Stimulated activated CD4-positive, alpha-beta T cell treated with anti-CD3 and anti-CD28 coated beads, Interleukin-12 subunit alpha, Interleukin-12 subunit beta, amount 100 ng/mL, for 48 hours (primary cell): ENCODE measurements around the gene PTPRN.

ENCODE experiments used
- DNase-seq, 3 donors: peaks; one replicate each; pipeline ENCODE4 v3.0.0-alpha.2; 2020; ENCODE audit warnings: low read depth in 2 of 3, low spot score in 1 of 3

PTPRN gene

GRCh38 chr2:219308142-219309101, 779 bp downstream of the PTPRN start:
- peak; percentile 34 to 62 (median 60) for DNase-seq

GRCh38 chr2:219306047-219306446, 3.2 kb downstream of the PTPRN start:
- no peak for DNase-seq

GRCh38 chr2:219304223-219304622, 5.0 kb downstream of the PTPRN start:
- no peak for DNase-seq

DNA sequence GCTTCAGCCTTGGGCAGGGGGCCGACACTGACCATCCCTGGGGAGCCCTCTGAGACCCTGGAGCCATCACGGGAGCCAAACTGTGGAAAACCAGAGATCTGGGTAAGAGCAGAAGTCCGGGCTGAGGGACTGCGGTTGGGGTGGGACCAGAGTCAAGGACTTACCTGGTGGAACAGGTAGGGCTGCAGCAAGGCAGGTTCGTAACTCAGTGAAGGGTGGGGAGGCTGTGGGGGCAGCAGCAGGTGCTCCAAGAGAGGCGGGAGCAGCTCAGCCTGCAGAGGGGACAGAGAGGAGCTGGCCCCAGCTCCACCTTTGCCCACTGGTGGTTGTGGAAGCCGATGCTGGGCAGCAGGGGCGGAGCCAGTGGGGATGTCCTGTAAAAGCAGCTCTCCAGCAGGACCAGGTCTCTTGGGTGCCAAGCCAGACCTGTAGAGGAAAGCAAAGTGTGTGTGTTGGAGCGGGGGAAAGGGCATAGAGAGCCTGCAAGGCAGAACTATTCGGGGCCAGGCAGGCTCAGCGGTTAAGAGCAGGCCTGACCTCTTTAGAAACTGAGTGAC, 6.7 kb downstream of the PTPRN start:
- DNase-seq = no peak

GRCh38 chr2:219300022-219300421, 9.2 kb downstream of the PTPRN start:
- DNase-seq = no peak

- no peak for DNase-seq
These were observed 9.8 kb downstream of the PTPRN start for GRCh38 chr2:219299372-219299760.

DNA sequence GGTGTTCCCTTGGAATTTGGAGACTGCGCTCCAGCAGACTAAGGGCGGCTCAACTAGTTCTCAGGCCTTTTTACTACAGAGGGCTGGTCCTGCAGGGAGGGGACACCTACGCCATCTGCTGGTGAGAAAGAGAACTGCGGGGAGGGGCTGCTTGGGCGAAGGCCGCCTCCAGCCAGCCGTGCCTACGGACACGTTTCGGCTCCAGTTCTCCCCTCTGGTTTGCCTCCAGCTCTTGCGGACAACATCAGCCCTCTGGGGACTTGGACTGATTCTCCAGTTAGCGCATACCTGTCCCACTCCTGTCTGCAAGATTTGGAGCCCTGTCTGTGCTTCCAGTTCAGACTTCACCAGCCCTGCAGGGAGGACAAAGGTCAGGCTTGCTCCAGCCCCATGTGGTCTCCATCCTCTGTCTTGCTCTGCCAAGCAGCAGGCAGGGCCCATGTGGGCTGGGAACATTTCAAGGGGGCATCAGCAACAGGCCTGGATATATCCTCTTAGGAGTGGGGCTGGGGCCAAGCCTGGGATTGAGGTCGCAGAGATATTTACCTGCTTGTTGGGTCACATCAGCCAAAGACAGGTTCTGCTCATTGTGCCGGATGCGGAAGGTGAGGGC, 10.3 kb downstream of the PTPRN start:
- DNase-seq = peak; percentile 82 to 98 (median 87)

DNA sequence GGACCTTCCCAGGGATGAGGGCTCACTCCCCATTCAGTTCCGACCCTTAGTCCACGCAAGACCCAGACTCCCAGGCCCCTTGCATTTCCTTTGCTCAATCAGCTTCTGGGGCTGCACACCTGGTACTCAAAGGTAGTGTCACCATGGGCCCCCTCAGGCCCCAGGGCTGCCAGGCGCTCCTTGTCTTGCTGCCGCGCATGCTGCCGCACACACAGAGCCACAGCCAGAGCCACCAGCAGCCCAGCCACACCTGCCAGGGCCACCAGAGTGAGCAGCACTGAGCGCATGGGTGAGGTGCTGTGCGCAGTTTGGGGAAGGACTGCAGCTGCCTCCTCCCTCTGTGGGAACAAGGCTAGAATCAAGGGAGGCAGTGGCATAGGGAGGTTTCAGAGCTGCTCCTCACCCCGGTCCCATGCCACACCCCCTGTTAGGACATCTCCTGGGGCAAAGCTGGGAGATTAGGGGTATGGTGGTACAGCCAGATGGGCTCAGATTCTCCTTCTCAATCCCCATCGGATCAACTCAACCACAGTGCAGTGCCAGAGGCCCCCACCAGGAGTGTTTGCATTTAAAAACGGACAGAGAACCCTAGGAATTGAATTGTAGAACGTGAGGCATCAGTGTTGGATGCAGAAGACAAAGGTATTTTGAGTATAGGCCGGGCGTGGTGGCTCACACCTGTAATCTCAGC, 11.3 kb downstream of the PTPRN start:
- DNase-seq = no peak

- no peak for DNase-seq
These were observed 12.4 kb downstream of the PTPRN start for GRCh38 chr2:219296631-219297391.

DNA sequence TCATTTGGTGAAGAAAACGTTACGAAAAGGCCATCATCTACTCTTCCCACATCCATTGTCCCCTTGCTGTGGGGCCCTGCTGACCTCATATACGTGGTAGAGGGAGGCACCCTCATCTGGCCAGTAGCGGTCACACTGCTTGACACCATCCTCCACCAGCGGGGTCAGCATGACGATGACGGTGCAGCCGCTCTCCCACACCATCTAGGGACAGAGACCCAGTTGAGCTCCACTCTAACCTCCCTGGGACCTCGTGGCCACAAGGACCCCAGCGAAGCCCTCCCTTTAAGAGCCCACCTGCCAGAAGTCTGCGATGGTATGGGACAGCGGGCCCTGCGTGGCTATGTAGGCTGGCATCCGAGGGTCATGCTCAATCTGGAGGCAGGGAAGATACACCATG, 13.1 kb downstream of the PTPRN start:
- DNase-seq = no peak

DNA sequence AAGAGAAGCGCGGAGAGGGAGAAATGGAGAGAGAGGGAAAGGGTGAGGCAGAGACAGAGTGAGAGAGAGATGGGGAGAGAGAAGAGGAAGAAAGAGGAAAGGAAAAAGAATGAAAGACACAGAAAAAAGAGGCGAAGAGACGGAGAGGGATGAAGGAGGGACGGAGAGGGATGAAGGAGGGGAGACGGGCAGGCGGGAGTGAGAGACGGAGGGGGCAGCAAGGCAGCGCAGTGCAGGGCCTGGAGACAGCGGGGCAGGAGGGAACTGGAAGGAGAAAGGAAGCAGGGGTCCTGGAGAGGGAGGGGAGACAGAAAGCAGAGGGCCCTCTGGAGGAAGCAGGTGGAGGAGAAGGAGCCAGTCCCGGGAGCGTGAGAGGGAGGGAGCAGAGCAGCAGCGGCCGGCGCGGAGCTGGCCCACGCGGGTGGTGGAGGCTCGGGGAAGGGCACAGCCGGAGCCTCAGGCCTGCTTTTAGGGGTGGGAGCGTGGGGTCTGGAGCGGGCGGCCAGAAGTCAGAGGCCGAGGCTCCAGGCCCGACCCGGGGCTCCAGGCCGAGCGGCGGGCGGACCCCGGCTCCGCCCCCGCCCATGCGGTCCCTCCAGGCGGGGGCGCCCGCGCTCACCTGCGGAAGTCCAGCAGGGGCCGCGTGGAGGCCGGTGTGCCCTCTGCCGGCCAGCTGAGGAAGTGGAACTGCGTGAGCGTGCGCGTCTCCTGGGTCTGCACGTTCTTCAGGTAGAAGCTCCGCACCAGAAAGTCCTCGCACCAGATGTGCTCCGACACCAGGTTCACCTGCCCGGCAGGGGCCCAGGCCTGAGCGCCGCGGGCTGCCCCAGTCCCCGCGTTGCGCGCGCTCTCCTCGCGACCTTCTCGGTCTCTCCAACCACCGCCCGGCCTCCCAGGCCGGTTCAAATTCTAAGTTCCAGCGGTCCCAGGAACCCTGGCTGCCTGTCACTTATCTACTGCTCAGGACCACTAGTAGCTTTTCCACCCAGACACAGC, 14.5 kb downstream of the PTPRN start:
- peak; percentile 80 to 86 (median 84) for DNase-seq

- no peak for DNase-seq
These were observed 15.4 kb downstream of the PTPRN start for GRCh38 chr2:219293736-219294231.

GRCh38 chr2:219292616-219293015, 16.6 kb downstream of the PTPRN start:
- no peak for DNase-seq

DNA sequence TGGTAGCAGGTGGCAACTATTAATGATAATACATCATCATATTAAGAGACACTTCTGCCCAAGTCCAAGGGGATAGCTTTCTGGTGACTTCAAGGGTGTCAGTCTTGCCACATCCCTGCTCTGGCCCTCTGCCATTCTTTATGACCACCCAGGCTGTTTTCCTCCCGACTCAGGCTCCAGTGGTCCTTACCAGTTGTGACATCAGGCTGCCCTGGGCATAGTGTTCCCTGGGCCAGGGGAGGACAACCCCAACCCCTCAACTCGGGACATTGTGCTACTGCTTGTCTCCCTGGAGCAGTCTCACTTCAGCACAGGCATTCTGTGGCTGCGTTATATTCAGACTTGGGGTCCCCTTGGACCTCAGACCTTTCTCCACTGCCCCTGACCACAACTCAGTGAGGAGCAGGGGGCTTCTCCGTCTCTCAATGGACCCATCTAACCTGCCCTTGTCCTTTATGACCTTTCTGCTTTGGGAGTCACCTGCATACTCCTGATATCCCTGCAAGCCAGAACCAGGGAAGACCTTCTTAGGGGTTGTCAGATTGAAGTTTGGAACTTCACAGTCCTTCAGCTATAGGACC, 17.2 kb downstream of the PTPRN start:
- no peak for DNase-seq

- no peak for DNase-seq
These were observed 17.8 kb downstream of the PTPRN start for GRCh38 chr2:219291394-219291793.

DNA sequence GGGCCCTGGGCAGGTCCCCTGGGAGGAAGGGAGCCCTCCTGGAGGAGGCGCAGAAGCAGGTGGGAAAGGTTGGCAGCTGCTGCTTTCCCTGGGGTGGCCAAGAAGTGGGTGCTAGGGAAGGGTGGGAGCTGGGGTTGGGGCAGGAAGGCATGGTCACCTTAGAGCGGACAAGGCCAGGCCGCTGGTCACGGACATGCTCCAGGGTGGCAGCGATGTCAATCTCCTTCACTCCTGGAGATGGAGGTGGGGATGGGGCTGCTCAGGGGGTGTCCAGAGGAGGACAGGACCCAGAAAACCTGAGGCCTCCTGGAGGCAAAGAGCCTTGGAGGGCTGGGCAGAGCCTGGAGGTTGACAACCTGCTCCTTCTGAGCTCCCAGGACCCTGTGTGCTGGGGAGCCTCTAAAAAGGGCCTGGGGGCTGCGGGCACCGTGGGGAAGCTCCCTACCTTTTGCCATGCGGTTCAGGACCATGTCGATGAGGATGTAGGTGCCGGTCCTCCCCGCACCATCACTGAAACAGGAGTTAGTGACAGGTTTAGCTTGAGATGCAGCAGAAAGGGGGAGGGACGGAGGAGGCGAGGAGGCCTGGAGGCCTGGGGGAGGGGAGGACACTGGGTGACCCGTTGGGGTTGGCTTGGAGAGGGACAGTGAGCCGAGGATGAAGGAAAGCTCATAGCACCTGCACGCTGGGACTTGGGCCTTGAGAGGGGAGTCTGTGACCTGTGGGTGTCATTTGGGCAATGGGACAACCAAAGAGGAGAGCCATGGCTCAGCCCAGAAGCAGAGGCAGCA, 18.6 kb downstream of the PTPRN start:
- no peak for DNase-seq

- no peak for DNase-seq
These were observed 19.5 kb downstream of the PTPRN start for GRCh38 chr2:219289537-219290361.

GRCh38 chr2:219289195-219289536, 20.0 kb downstream of the PTPRN start:
- no peak for DNase-seq
